GM12878 (cell line): ENCODE results near the gene STX10. TPM values are rescaled to one million over a fixed set of nuclear protein-coding genes. Genes with fewer than 3 reads are reported as not detected.

ENCODE experiments used
- ATAC-seq: fragments of 200-7000 bp; cut with Tn5 transposase; 3 replicates; pipeline ENCODE4 v1.9.1; 2020; ENCODE audit warnings: mild to moderate bottlenecking, moderate library complexity
- BruUV-seq: library from RNA; stranded (reverse); fragments of 400-500 nt; replicated peaks from 2 replicates; lab custom pipeline; 2021; lab: Mats Ljungman, UMichigan
- CTCF ChIA-PET: fragments of 300-600 bp; sonication (Branson Sonifier 250); formaldehyde crosslinking; extraction: SDS; loops from one replicate; lab custom pipeline; 2021; ENCODE audit warnings: inconsistent platforms; lab: Yijun Ruan, JAX
- POLR2A ChIA-PET: fragments of 350-600 bp; formaldehyde crosslinking; extraction: SDS; loops from one replicate; lab custom pipeline; 2021; ENCODE audit warnings: inconsistent platforms; lab: Charles Lee
- RAD21 ChIA-PET: fragments of 300-600 bp; sonication (Branson Sonifier 250); formaldehyde crosslinking; loops from one replicate; lab custom pipeline; 2023; ENCODE audit warnings: antibody characterized with exemption; ENCODE audit not compliant: unreplicated experiment; lab: Charles Lee
- SMC1A ChIA-PET: fragments of 300-600 bp; sonication (Branson Sonifier 250); formaldehyde crosslinking; loops from one replicate; lab custom pipeline; 2023; ENCODE audit not compliant: unreplicated experiment, uncharacterized antibody; lab: Charles Lee
- DNase-seq: peaks from one replicate; pipeline ENCODE4 v3.0.0-alpha.2; 2011; ENCODE audit warnings: low read depth, low spot score
- FAIRE-seq: peaks from 3 replicates; lab custom pipeline; 2011; peaks lifted over from hg19 to GRCh38; lab: Jason Lieb, UNC
- H2AFZ ChIP-seq: 2 replicates; pipeline ENCODE4 v1.6.0; 2011; ENCODE audit warnings: low read depth, low read length, control low read depth; ENCODE audit not compliant: control insufficient read depth
- H3K27ac ChIP-seq: 2 replicates; pipeline ENCODE4 v1.5.1; 2011; ENCODE audit warnings: control low read depth; ENCODE audit not compliant: control insufficient read depth, insufficient read depth
- H3K27me3 ChIP-seq, 2 experiments: replicated peaks in 1 of 2; 2 replicates each; pipeline versions ENCODE4 v1.6.0 to v1.6.1; 2011; ENCODE audit warnings: low read length in 1 of 2; ENCODE audit not compliant: control insufficient read depth in 2 of 2, insufficient read depth in 2 of 2
- H3K36me3 ChIP-seq, 2 experiments: 2 replicates each; pipeline ENCODE4 v1.5.1; 2011; ENCODE audit warnings: low read length in 1 of 2; ENCODE audit not compliant: control insufficient read depth in 2 of 2, insufficient read depth in 2 of 2
- H3K4me1 ChIP-seq: 2 replicates; pipeline ENCODE4 v1.6.1; 2011; ENCODE audit warnings: mild to moderate bottlenecking, low read length, moderate library complexity, mixed read lengths; ENCODE audit not compliant: control insufficient read depth, insufficient read depth
- H3K4me2 ChIP-seq: 2 replicates; pipeline ENCODE4 v1.6.0; 2011; ENCODE audit warnings: control low read depth; ENCODE audit not compliant: control insufficient read depth, insufficient read depth
- H3K4me3 ChIP-seq: fragments of 200-600 bp; sonication (generic); 2 replicates; pipeline ENCODE4 v1.5.1; 2016
- H3K79me2 ChIP-seq: 2 replicates; pipeline ENCODE4 v1.6.0; 2011; ENCODE audit warnings: low read length; ENCODE audit not compliant: control insufficient read depth, insufficient read depth
- H3K9ac ChIP-seq: 2 replicates; pipeline ENCODE4 v1.8.0; 2011; ENCODE audit warnings: low read length, control low read depth, mixed read lengths; ENCODE audit not compliant: control insufficient read depth, insufficient read depth
- H3K9me3 ChIP-seq: replicated peaks from 3 replicates; pipeline ENCODE4 v1.5.1; 2011; ENCODE audit warnings: mild to moderate bottlenecking, low read length; ENCODE audit not compliant: control insufficient read depth, insufficient read depth
- H4K20me1 ChIP-seq: 2 replicates; pipeline ENCODE4 v1.6.0; 2011; ENCODE audit not compliant: control insufficient read depth, insufficient read depth
- CHD2 ChIP-seq: IDR thresholded peaks from 2 replicates; pipeline ENCODE4 v1.6.1; 2011; ENCODE audit warnings: low read depth, low read length, improper control_type of control experiment, borderline replicate concordance
- JUND ChIP-seq: IDR thresholded peaks from 2 replicates; pipeline ENCODE4 v1.6.1; 2012; ENCODE audit warnings: low read depth, mild to moderate bottlenecking, low read length, improper control_type of control experiment, moderate library complexity
- MTA2 ChIP-seq: fragments of 450-650 bp; IDR thresholded peaks from 2 replicates; pipeline ENCODE4 v1.6.1; 2016; ENCODE audit warnings: low read depth, mild to moderate bottlenecking, moderate library complexity
- NR2F1 ChIP-seq: fragments of 450-650 bp; conservative IDR thresholded peaks from 2 replicates; pipeline ENCODE4 v1.6.1; 2017; ENCODE audit warnings: mild to moderate bottlenecking
- SMAD5 ChIP-seq: IDR thresholded peaks from 2 replicates; pipeline ENCODE4 v1.6.1; 2016; ENCODE audit warnings: antibody characterized with exemption, low read depth
- WGBS: methylation state at CpG from one replicate; pipeline ENCODE4 v1.1.6; 2016; ENCODE audit warnings: low lambda C conversion rate; ENCODE audit not compliant: insufficient replicate concordance, insufficient coverage; ENCODE audit errors: missing lambda C conversion rate; 5-methylcytosine and 5-hydroxymethylcytosine counted together
- in situ Hi-C: fragments of 300-500 bp; cut with MboI; formaldehyde crosslinking; loops from 9 replicates; pipeline ENCODE4 v1.14.3; 2018; ENCODE audit warnings: mixed read lengths
- intact Hi-C: fragments of 100-400 bp; cut with micrococcal nuclease; formaldehyde crosslinking; loops from one replicate; pipeline ENCODE4 v1.14.2; 2022; ENCODE audit not compliant: unreplicated experiment
- polyA plus RNA-seq, 11 experiments: library from polyadenylated mRNA; depleted of rRNA in 4 of 11; unstranded in 6 of 11; stranded (reverse) in 5 of 11; fragments of >200 nt; fragmentation: Nextera tagmentation in 4 of 11; fragmentation: Illumina TruSeq in 1 of 11; extraction: Ambion mirVana in 4 of 11; extraction: Trizol in 1 of 11; gene quantifications; 1 replicate in 1 of 11; 2 replicates in 10 of 11; pipeline versions ENCODE4 v1.2.1 to v1.2.3, GENCODE V29; 2011 to 2016; ENCODE audit warnings: inconsistent platforms in 2 of 11, missing spikeins in 2 of 11, low read depth in 1 of 11
- total RNA-seq, 4 experiments: library from RNA; depleted of rRNA in 3 of 4; stranded (reverse); fragments of >200 nt in 3 of 4; fragmentation: Illumina TruSeq in 1 of 4; extraction: Trizol in 1 of 4; gene quantifications; 2 replicates each; pipeline versions ENCODE4 v1.2.1 to v1.2.3, GENCODE V29; 2013 to 2021
- TF ChIP-seq, protein P1 (sequence below): fragments of 450-650 bp; formaldehyde crosslinking; IDR thresholded peaks from 2 replicates; pipeline ENCODE4 v1.5.0; 2022; ENCODE audit warnings: mild to moderate bottlenecking, missing genetic modification characterization
- TF ChIP-seq, protein P2 (sequence below): fragments of 450-650 bp; conservative IDR thresholded peaks from 2 replicates; pipeline ENCODE4 v1.6.1; 2017; ENCODE audit warnings: mild to moderate bottlenecking, moderate library complexity
- TF ChIP-seq, protein P3 (sequence below): fragments of 150-350 bp; IDR thresholded peaks from 2 replicates; pipeline ENCODE4 v1.6.1; 2016; ENCODE audit warnings: low read depth, low read length
- TF ChIP-seq, protein P4 (sequence below): IDR thresholded peaks from 2 replicates; pipeline ENCODE4 v1.6.1; 2012; ENCODE audit warnings: mild to moderate bottlenecking, low read depth, low read length

Gene STX10
- total and polyA plus RNA-seq, 10 of the 15 experiments (the other 5 are each of a cell fraction or from before 2014, with no cell fraction given): 0.56 to 76.1 (median 47.6) TPM

DNA sequence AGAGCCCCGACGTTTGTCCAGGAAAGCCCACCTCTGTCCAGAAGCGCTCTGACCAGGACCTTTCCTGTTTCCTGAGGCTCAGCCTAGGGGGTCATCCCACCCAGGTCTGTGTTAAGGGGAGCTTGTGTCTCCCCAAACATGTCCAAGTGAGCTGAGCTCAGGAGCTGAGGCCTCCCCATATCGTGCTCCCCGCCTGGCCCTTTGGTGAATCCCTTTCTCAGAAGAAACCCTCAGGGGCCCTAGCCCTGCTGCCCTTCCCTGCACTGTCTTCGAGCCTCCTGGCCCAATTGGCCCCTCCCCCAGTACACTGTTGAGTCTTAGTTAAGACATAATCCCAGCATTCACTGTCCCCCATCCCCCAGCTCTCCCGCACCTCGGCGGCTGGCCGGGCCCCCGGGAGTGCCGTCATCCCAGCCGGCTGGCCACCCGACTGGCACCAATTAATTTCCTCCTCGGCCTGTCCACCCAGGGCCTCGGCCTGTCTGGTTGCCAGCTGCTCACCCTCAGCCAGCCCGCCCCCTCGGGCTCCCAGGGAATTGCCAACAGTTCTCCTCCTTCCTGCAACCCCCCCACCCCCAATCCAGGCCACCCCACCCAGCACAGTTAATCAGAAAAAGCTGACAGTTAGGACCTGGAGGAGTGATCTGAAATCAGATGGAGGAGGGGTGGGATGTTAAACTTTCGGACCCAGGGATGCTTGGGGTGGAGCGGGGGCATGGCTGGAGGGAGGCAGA is 13.6 kb upstream of the STX10 start:
- H3K27me3 ChIP-seq: no peaks in the 10 kb centered on the region
- H3K9me3 ChIP-seq: no peaks in the 10 kb centered on the region
- H2AFZ ChIP-seq: peak overlapping the region; percentile 76
- peaks cover 56% of the 10 kb centered on the region for H3K4me1 ChIP-seq
- in situ Hi-C loops: loop anchor here (10.0 to 25.0 kb wide), 2 partner anchors 851 to 1576 kb away; partner anchors contain the start of genes ACP5 and ZNF627
- ChIA-PET RAD21 (interaction anchor here (0.5 to 5.3 kb wide), 7 partner anchors 9 to 98 kb away, joined by 3 to 21 read pairs (median 6); no protein-coding TSS in a partner anchor), CTCF (interaction anchor here (0.7 to 2.1 kb wide), 5 partner anchors 8 to 99 kb away, joined by 3 to 10 read pairs (median 3); no protein-coding TSS in a partner anchor), POLR2A (interaction anchor here (0.5 to 5.4 kb wide), 11 partner anchors 9 to 1132 kb away, joined by 3 to 41 read pairs (median 5); partner anchors contain the start of genes IER2, NACC1 and STX10), SMC1A (interaction anchor here (1.0 to 2.1 kb wide), 7 partner anchors 8 to 18 kb away, joined by 3 to 8 read pairs (median 3); partner anchors contain the start of genes IER2 and STX10)
- intact Hi-C loops: no loop called here
- H3K36me3 ChIP-seq: no peaks in the 10 kb centered on the region
- H3K79me2 ChIP-seq: no peaks in the 10 kb centered on the region
- BruUV-seq: no TSS peak
- H3K4me2 ChIP-seq: peak overlapping the region; percentile 97
- H3K9ac ChIP-seq: peak overlapping the region; percentile 83
- FAIRE-seq (no peak), DNase-seq (no peak), ATAC-seq (peak; percentile 28)
- H3K27ac ChIP-seq: peak overlapping the region; percentile 85
- no peaks in the 10 kb centered on the region for H4K20me1 ChIP-seq
- WGBS: 30% methylated on average over 20 of the region's 20 CpGs
- H3K4me3 ChIP-seq: peak overlapping the region; percentile 23; the same call in 1 of the 2 replicates
- TF ChIP-seq CHD2: no peak
- no peak for TF ChIP-seq MTA2
- TF ChIP-seq, protein P1, sequence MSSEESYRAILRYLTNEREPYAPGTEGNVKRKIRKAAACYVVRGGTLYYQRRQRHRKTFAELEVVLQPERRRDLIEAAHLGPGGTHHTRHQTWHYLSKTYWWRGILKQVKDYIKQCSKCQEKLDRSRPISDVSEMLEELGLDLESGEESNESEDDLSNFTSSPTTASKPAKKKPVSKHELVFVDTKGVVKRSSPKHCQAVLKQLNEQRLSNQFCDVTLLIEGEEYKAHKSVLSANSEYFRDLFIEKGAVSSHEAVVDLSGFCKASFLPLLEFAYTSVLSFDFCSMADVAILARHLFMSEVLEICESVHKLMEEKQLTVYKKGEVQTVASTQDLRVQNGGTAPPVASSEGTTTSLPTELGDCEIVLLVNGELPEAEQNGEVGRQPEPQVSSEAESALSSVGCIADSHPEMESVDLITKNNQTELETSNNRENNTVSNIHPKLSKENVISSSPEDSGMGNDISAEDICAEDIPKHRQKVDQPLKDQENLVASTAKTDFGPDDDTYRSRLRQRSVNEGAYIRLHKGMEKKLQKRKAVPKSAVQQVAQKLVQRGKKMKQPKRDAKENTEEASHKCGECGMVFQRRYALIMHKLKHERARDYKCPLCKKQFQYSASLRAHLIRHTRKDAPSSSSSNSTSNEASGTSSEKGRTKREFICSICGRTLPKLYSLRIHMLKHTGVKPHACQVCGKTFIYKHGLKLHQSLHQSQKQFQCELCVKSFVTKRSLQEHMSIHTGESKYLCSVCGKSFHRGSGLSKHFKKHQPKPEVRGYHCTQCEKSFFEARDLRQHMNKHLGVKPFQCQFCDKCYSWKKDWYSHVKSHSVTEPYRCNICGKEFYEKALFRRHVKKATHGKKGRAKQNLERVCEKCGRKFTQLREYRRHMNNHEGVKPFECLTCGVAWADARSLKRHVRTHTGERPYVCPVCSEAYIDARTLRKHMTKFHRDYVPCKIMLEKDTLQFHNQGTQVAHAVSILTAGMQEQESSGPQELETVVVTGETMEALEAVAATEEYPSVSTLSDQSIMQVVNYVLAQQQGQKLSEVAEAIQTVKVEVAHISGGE (CRISPR knock-in tag): no peak
- no peak for TF ChIP-seq SMAD5
- TF ChIP-seq, protein P2, sequence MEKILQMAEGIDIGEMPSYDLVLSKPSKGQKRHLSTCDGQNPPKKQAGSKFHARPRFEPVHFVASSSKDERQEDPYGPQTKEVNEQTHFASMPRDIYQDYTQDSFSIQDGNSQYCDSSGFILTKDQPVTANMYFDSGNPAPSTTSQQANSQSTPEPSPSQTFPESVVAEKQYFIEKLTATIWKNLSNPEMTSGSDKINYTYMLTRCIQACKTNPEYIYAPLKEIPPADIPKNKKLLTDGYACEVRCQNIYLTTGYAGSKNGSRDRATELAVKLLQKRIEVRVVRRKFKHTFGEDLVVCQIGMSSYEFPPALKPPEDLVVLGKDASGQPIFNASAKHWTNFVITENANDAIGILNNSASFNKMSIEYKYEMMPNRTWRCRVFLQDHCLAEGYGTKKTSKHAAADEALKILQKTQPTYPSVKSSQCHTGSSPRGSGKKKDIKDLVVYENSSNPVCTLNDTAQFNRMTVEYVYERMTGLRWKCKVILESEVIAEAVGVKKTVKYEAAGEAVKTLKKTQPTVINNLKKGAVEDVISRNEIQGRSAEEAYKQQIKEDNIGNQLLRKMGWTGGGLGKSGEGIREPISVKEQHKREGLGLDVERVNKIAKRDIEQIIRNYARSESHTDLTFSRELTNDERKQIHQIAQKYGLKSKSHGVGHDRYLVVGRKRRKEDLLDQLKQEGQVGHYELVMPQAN: no peak
- no peak for TF ChIP-seq JUND
- TF ChIP-seq, protein P3, sequence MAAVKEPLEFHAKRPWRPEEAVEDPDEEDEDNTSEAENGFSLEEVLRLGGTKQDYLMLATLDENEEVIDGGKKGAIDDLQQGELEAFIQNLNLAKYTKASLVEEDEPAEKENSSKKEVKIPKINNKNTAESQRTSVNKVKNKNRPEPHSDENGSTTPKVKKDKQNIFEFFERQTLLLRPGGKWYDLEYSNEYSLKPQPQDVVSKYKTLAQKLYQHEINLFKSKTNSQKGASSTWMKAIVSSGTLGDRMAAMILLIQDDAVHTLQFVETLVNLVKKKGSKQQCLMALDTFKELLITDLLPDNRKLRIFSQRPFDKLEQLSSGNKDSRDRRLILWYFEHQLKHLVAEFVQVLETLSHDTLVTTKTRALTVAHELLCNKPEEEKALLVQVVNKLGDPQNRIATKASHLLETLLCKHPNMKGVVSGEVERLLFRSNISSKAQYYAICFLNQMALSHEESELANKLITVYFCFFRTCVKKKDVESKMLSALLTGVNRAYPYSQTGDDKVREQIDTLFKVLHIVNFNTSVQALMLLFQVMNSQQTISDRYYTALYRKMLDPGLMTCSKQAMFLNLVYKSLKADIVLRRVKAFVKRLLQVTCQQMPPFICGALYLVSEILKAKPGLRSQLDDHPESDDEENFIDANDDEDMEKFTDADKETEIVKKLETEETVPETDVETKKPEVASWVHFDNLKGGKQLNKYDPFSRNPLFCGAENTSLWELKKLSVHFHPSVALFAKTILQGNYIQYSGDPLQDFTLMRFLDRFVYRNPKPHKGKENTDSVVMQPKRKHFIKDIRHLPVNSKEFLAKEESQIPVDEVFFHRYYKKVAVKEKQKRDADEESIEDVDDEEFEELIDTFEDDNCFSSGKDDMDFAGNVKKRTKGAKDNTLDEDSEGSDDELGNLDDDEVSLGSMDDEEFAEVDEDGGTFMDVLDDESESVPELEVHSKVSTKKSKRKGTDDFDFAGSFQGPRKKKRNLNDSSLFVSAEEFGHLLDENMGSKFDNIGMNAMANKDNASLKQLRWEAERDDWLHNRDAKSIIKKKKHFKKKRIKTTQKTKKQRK: no peak
- TF ChIP-seq, protein P4, sequence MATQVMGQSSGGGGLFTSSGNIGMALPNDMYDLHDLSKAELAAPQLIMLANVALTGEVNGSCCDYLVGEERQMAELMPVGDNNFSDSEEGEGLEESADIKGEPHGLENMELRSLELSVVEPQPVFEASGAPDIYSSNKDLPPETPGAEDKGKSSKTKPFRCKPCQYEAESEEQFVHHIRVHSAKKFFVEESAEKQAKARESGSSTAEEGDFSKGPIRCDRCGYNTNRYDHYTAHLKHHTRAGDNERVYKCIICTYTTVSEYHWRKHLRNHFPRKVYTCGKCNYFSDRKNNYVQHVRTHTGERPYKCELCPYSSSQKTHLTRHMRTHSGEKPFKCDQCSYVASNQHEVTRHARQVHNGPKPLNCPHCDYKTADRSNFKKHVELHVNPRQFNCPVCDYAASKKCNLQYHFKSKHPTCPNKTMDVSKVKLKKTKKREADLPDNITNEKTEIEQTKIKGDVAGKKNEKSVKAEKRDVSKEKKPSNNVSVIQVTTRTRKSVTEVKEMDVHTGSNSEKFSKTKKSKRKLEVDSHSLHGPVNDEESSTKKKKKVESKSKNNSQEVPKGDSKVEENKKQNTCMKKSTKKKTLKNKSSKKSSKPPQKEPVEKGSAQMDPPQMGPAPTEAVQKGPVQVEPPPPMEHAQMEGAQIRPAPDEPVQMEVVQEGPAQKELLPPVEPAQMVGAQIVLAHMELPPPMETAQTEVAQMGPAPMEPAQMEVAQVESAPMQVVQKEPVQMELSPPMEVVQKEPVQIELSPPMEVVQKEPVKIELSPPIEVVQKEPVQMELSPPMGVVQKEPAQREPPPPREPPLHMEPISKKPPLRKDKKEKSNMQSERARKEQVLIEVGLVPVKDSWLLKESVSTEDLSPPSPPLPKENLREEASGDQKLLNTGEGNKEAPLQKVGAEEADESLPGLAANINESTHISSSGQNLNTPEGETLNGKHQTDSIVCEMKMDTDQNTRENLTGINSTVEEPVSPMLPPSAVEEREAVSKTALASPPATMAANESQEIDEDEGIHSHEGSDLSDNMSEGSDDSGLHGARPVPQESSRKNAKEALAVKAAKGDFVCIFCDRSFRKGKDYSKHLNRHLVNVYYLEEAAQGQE: no peak
- no peak for TF ChIP-seq NR2F1
